Activated CD4-positive, alpha-beta T cell treated with anti-CD3 and anti-CD28 coated beads for 36 hours (primary cell): Measurements from ENCODE around the gene BFSP1. TPM values are rescaled to one million over a fixed set of nuclear protein-coding genes. Genes with fewer than 3 reads are reported as not detected.

ENCODE experiments used
- ATAC-seq: fragments of 200-7000 bp; cut with Tn5 transposase; one replicate; pipeline ENCODE4 v1.10.0; 2021; ENCODE audit warnings: mild to moderate bottlenecking, moderate library complexity
- CTCF ChIA-PET: fragments of 350-600 bp; sonication (Branson Sonifier 250); formaldehyde crosslinking; loops from one replicate; lab custom pipeline; 2021; ENCODE audit warnings: antibody characterized with exemption; lab: Charles Lee
- POLR2A ChIA-PET: fragments of 350-600 bp; sonication (Branson Sonifier 250); formaldehyde crosslinking; loops from one replicate; lab custom pipeline; 2021; ENCODE audit warnings: antibody characterized with exemption, inconsistent platforms; lab: Charles Lee
- DNase-seq: peaks from one replicate; pipeline ENCODE4 v3.0.0-alpha.2; 2020
- H3K27ac Mint-ChIP-seq: one replicate; pipeline ENCODE4 v1.8.0; 2021; ENCODE audit warnings: mixed read lengths
- H3K27me3 Mint-ChIP-seq: one replicate; pipeline ENCODE4 v1.8.0; 2021; ENCODE audit warnings: mixed read lengths
- H3K36me3 Mint-ChIP-seq: one replicate; pipeline ENCODE4 v1.8.0; 2021; ENCODE audit warnings: low read depth, mixed read lengths
- H3K4me1 Mint-ChIP-seq: one replicate; pipeline ENCODE4 v1.8.0; 2021; ENCODE audit warnings: mixed read lengths
- H3K4me3 Mint-ChIP-seq: one replicate; pipeline ENCODE4 v1.8.0; 2021; ENCODE audit warnings: mild to moderate bottlenecking, moderate library complexity, mixed read lengths
- H3K9me3 Mint-ChIP-seq: one replicate; pipeline ENCODE4 v1.8.0; 2021; ENCODE audit warnings: low read depth, mixed read lengths
- intact Hi-C, 2 experiments: fragments of 100-400 bp; cut with DNase I in 1 of 2; cut with micrococcal nuclease in 1 of 2; formaldehyde crosslinking; loops; one replicate each; pipeline versions ENCODE4 v1.14.2 to v1.15.1; 2022 to 2024; cut with DNase I, micrococcal nuclease
- total RNA-seq, 2 experiments: library from RNA; stranded (reverse); gene quantifications; one replicate each; pipeline ENCODE4 v1.2.3, GENCODE V29; 2021

The BFSP1 gene
- total RNA-seq, 2 experiments from 2014 or later = 0.12 to 0.23 TPM

DNA sequence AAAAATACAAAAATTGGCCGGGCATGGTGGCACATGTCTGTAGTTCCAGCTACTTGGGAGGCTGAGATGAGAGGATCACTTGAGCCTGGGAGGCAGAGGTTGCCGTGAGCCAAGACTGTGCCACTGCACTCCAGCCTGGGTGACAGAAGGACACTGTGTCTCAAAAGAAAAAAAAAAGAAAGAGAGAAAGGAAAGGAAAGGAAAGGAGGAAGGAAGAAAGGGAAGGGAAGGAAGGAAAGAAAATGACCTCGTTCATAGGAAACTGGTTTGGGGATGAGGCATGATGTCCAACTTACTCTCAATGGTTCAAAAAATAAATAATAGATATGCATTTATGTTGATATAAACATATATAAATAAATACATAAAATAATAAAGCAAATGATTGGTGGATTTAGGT, 6.8 kb upstream of the BFSP1 start:
- intact Hi-C loops = loop anchor here (1.0 to 10.0 kb wide), 10 partner anchors 22 to 747 kb away; partner anchors contain the start of genes DSTN (in 2 of the 2) and ZNF133 (in 1 of the 2)
- ATAC-seq (no peak), DNase-seq (no peak)
- H3K4me3 Mint-ChIP-seq = no peak overlapping the region
- no peaks in the 10 kb centered on the region for H3K36me3 Mint-ChIP-seq
- CTCF ChIA-PET = interaction anchor here (1.4 kb wide), 1 partner anchor 80 kb away, joined by 6 read pairs; no protein-coding TSS in a partner anchor
- H3K27ac Mint-ChIP-seq = no peak overlapping the region
- POLR2A ChIA-PET = no interaction called here
- H3K27me3 Mint-ChIP-seq = peaks cover 12% of the 10 kb centered on the region
- H3K9me3 Mint-ChIP-seq = no peaks in the 10 kb centered on the region
- H3K4me1 Mint-ChIP-seq = peaks cover 14% of the 10 kb centered on the region

GRCh38 chr20:17536944-17537444, 5.8 kb upstream of the BFSP1 start:
- H3K27ac Mint-ChIP-seq = no peak overlapping the region
- no peaks in the 10 kb centered on the region for H3K9me3 Mint-ChIP-seq
- intact Hi-C loops = loop anchor here (1.0 to 10.0 kb wide), 9 partner anchors 32 to 748 kb away; partner anchors contain the start of genes DSTN (in 2 of the 2) and ZNF133 (in 1 of the 2)
- CTCF ChIA-PET = interaction anchor here (0.6 to 2.4 kb wide), 18 partner anchors 21 to 481 kb away, joined by 3 to 20 read pairs (median 4); partner anchors contain the start of genes DSTN and RRBP1
- H3K27me3 Mint-ChIP-seq = peaks cover 11% of the 10 kb centered on the region
- H3K4me1 Mint-ChIP-seq = peaks cover 14% of the 10 kb centered on the region
- ATAC-seq = peak; percentile 92
- POLR2A ChIA-PET = no interaction called here
- no peak overlapping the region for H3K4me3 Mint-ChIP-seq
- DNase-seq = peak; percentile 78
- no peaks in the 10 kb centered on the region for H3K36me3 Mint-ChIP-seq

GRCh38 chr20:17534077-17534476, 2.9 kb upstream of the BFSP1 start:
- ChIA-PET POLR2A (no interaction called here), CTCF (interaction anchor here (0.7 to 1.6 kb wide), 3 partner anchors 29 to 116 kb away, joined by 3 to 5 read pairs (median 4); no protein-coding TSS in a partner anchor)
- Mint-ChIP-seq H3K4me1 (peaks cover 21% of the 10 kb centered on the region), H3K36me3 (no peaks in the 10 kb centered on the region), H3K4me3 (no peak overlapping the region), H3K9me3 (no peaks in the 10 kb centered on the region), H3K27me3 (peaks cover 16% of the 10 kb centered on the region), H3K27ac (no peak overlapping the region)
- intact Hi-C loops = loop anchor here (10.0 kb wide), 2 partner anchors 461 to 751 kb away; partner anchors contain the start of gene ZNF133 (in 1 of the 2)
- no peak for ATAC-seq
- DNase-seq = no peak

DNA sequence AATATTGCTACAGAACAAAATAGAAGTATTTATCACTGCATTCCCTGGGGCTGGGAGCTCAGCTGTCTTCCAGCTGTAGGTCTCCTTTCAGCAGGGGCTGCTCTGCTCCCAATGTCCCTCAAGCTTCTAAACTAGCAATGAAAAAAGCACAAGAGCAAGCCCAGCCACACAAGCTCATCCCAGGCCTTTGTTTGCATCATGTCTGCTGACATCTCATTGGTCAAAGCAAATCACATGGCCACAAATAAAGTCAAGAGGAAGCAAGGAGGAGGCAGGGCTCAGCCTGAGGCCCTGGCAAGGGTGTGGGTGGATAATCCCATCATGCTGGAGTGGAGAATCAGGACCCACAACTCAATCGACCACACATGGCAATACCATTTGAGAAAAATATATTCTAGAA, 2.2 kb upstream of the BFSP1 start:
- Mint-ChIP-seq H3K9me3 (no peaks in the 10 kb centered on the region), H3K27me3 (peaks cover 15% of the 10 kb centered on the region), H3K4me1 (peaks cover 17% of the 10 kb centered on the region), H3K27ac (no peak overlapping the region), H3K36me3 (no peaks in the 10 kb centered on the region), H3K4me3 (no peak overlapping the region)
- DNase-seq (peak; percentile 22), ATAC-seq (no peak)
- POLR2A ChIA-PET = no interaction called here
- intact Hi-C loops = loop anchor here (10.0 kb wide), 2 partner anchors 461 to 751 kb away; partner anchors contain the start of gene ZNF133 (in 1 of the 2)
- CTCF ChIA-PET = interaction anchor here (0.7 to 2.4 kb wide), 7 partner anchors 8 to 340 kb away, joined by 3 to 8 read pairs (median 4); no protein-coding TSS in a partner anchor

GRCh38 chr20:17531665-17532025, 466 bp upstream of the BFSP1 start:
- Mint-ChIP-seq H3K4me1 (peaks cover 16% of the 10 kb centered on the region), H3K9me3 (no peaks in the 10 kb centered on the region), H3K27ac (peak overlapping the region; percentile 68), H3K36me3 (no peaks in the 10 kb centered on the region), H3K4me3 (peak overlapping the region; percentile 70), H3K27me3 (peaks cover 9% of the 10 kb centered on the region)
- no peak for DNase-seq
- ChIA-PET CTCF (interaction anchor here (0.7 to 2.4 kb wide), 4 partner anchors 10 to 73 kb away, joined by 3 to 9 read pairs (median 6); no protein-coding TSS in a partner anchor), POLR2A (no interaction called here)
- intact Hi-C loops = loop anchor here (1.0 to 10.0 kb wide), 5 partner anchors 39 to 753 kb away; partner anchors contain the start of genes RRBP1 (in 2 of the 2), DSTN (in 1 of the 2) and ZNF133 (in 1 of the 2)
- ATAC-seq = no peak

DNA sequence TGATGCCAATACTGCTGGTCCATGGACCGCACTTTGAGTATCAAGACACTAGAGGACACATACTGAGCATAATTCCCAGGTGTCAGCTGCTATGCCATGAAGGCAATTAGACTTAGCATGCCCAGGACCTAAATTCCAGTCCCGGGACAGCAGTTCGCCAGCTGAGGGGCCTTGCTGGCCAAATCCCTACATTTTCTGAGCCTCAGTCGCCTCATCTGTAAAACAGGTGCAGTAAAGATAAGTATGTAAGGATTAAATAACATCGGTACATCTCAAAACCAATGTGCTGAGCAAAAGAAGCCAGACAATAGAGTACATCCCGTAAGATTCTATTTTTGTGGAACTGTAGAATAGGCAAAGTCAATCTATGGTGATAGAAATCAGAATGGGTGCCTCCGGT, 1.0 kb downstream of the BFSP1 start:
- ChIA-PET CTCF (interaction anchor here (1.3 to 1.6 kb wide), 2 partner anchors 9 to 26 kb away, joined by 4 to 9 read pairs; no protein-coding TSS in a partner anchor), POLR2A (no interaction called here)
- H3K36me3 Mint-ChIP-seq = no peaks in the 10 kb centered on the region
- intact Hi-C loops = loop anchor here (1.0 to 10.0 kb wide), 4 partner anchors 25 to 755 kb away; partner anchors contain the start of genes RRBP1 (in 1 of the 2) and ZNF133 (in 1 of the 2)
- H3K27me3 Mint-ChIP-seq = peaks cover 8% of the 10 kb centered on the region
- no peak overlapping the region for H3K27ac Mint-ChIP-seq
- peak overlapping the region; percentile 10 for H3K4me3 Mint-ChIP-seq
- H3K9me3 Mint-ChIP-seq = no peaks in the 10 kb centered on the region
- no peak for DNase-seq
- ATAC-seq = no peak
- peaks cover 16% of the 10 kb centered on the region for H3K4me1 Mint-ChIP-seq

DNA sequence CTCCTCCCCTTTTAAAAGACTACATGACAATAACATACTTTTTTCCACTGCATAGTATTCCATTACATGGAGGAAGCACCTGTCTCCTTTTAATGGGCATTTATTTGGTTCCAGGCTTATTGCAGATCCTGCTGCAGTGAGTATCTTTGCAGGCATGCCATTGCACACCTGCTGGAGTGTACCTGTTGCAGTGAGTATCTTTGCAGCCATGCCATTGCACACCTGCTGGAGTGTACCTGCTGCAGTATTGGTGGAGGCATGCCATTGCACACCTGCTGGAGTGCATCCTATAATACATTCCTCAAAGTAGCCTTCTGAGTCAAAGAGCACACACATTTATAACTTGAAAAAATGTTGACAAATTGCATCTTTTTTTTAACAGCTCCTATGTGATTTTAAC, 1.6 kb downstream of the BFSP1 start:
- H3K27me3 Mint-ChIP-seq = peaks cover 8% of the 10 kb centered on the region
- H3K36me3 Mint-ChIP-seq = no peaks in the 10 kb centered on the region
- ATAC-seq = no peak
- intact Hi-C loops = no loop called here
- ChIA-PET CTCF (interaction anchor here (0.7 kb wide), 1 partner anchor 12 kb away, joined by 5 read pairs; no protein-coding TSS in a partner anchor), POLR2A (no interaction called here)
- H3K9me3 Mint-ChIP-seq = no peaks in the 10 kb centered on the region
- peaks cover 16% of the 10 kb centered on the region for H3K4me1 Mint-ChIP-seq
- DNase-seq = no peak
- H3K4me3 Mint-ChIP-seq = no peak overlapping the region
- no peak overlapping the region for H3K27ac Mint-ChIP-seq

DNA sequence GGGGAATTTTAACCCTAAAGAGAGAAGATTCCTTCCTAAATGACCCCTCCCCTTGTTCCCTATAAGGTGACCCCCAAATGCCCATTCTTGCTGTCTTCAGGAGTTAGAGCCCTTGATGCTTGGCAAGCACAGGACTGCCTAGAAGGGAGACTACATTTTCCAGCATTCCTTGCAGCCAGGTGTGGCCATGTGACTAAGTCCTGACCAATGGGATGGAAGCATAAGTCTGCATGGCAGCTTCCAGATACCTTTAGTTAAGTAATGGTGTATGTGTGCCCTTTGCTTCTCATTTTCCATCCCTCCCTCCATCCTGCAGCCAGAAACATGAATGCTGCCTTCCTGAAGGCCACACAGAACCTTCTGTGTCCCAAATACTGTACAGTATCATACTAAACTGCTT, 5.5 kb downstream of the BFSP1 start:
- CTCF ChIA-PET = interaction anchor here (0.6 kb wide), 1 partner anchor 11 kb away, joined by 3 read pairs; no protein-coding TSS in a partner anchor
- H3K4me3 Mint-ChIP-seq = no peak overlapping the region
- POLR2A ChIA-PET = no interaction called here
- H3K27ac Mint-ChIP-seq = no peak overlapping the region
- DNase-seq = peak; percentile 37
- H3K27me3 Mint-ChIP-seq = peaks cover 8% of the 10 kb centered on the region
- intact Hi-C loops = no loop called here
- peaks cover 4% of the 10 kb centered on the region for H3K4me1 Mint-ChIP-seq
- no peaks in the 10 kb centered on the region for H3K36me3 Mint-ChIP-seq
- no peaks in the 10 kb centered on the region for H3K9me3 Mint-ChIP-seq
- ATAC-seq = peak; percentile 93

DNA sequence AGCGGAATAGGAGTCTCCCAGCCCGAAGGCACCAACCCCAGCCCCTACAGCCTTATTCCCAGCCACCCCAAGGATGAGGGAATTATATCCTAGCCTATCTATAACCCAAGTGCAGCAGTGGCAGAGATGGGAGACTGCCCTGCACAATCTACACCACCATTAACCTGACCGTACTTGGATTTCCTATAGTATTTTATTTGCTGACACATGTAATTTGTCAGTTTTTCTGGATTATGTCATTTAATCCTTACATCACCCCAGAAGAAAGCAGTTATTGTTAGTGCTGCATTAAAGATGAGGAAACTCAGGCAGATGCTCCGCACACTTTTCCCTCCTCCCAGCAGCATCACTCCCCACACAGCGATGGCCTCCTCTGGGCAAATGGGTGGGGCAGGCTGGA, 6.0 kb downstream of the BFSP1 start:
- DNase-seq (no peak), ATAC-seq (no peak)
- peaks cover 3% of the 10 kb centered on the region for H3K4me1 Mint-ChIP-seq
- H3K9me3 Mint-ChIP-seq = no peaks in the 10 kb centered on the region
- H3K4me3 Mint-ChIP-seq = no peak overlapping the region
- intact Hi-C loops = no loop called here
- H3K36me3 Mint-ChIP-seq = no peaks in the 10 kb centered on the region
- ChIA-PET POLR2A (no interaction called here), CTCF (interaction anchor here (0.6 kb wide), 1 partner anchor 10 kb away, joined by 3 read pairs; no protein-coding TSS in a partner anchor)
- H3K27me3 Mint-ChIP-seq = peaks cover 5% of the 10 kb centered on the region
- no peak overlapping the region for H3K27ac Mint-ChIP-seq

- CTCF ChIA-PET = no interaction called here
- no peak overlapping the region for H3K4me3 Mint-ChIP-seq
- peaks cover 3% of the 10 kb centered on the region for H3K4me1 Mint-ChIP-seq
- no peaks in the 10 kb centered on the region for H3K9me3 Mint-ChIP-seq
- intact Hi-C loops = no loop called here
- no peak for ATAC-seq
- H3K27me3 Mint-ChIP-seq = peaks cover 3% of the 10 kb centered on the region
- no peak for DNase-seq
- H3K36me3 Mint-ChIP-seq = no peaks in the 10 kb centered on the region
- H3K27ac Mint-ChIP-seq = no peak overlapping the region
- POLR2A ChIA-PET = no interaction called here
Measured at GRCh38 chr20:17524560-17524959, 6.6 kb downstream of the BFSP1 start.

- POLR2A ChIA-PET = no interaction called here
- peaks cover 3% of the 10 kb centered on the region for H3K4me1 Mint-ChIP-seq
Measured at GRCh38 chr20:17523326-17523725, 7.9 kb downstream of the BFSP1 start.

More at GRCh38 chr20:17523326-17523725, 7.9 kb downstream of the BFSP1 start:
- no peaks in the 10 kb centered on the region for H3K27me3 Mint-ChIP-seq
- ATAC-seq (no peak), DNase-seq (no peak)
- CTCF ChIA-PET = interaction anchor here (0.6 to 1.1 kb wide), 2 partner anchors 415 to 654 kb away, joined by 3 to 4 read pairs; no protein-coding TSS in a partner anchor
- H3K9me3 Mint-ChIP-seq = no peaks in the 10 kb centered on the region
- intact Hi-C loops = no loop called here
- H3K4me3 Mint-ChIP-seq = no peak overlapping the region
- H3K27ac Mint-ChIP-seq = no peak overlapping the region
- no peaks in the 10 kb centered on the region for H3K36me3 Mint-ChIP-seq
